NCI-H524 (cell line): ENCODE data around the gene ENOX2.
A peak's percentile ranks its signal among the peaks of the same experiment; 100 is the strongest.
"Not testable (repeated sequence)": the region's sequence is repeated elsewhere in the genome, so short reads cannot be mapped to it uniquely, and the experiment has no call there.

ENCODE experiments used
- DNase-seq, 2 experiments: peaks; one replicate each; lab custom pipeline; 2025; lab: John Stamatoyannopoulos, UW

Gene ENOX2

DNA sequence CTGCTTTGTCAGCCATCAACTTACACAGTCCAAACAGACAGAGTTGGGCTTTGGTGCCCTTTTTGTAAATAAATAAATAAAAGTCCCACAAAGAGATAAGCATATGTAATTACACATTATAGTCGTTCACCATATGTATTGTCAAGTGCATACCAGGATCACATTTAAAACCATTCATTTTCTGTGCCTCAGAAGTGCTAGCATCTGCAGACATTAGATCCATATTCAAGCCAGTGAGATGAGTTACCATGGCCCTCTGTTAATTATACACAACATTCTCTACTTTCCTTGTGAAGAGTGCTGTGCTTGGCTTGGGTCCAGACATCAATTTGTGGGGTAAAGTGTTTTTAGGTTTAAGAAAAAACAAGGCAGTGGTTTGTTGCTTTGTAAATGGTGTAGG, 76.8 kb downstream of the ENOX2 start:
- peak in 1 of 2 experiments; percentile 15 for DNase-seq

DNA sequence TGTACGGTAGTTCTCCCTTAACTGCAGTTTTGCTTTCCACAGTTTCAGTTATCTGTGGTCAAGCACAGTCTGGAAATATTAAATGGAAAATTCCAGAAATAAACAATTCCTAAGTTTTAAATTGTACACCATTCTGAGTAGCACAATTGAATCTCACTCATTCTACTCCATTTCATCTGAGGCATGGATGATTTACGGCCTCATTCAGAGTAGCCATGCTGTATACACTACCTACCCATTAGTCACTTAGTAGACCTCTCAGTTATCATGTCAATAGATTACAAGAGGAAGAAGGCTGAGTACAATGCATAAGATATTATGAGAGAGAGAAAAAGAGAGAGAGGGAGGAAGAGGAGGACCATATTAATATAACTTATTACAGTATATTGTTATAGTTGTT, 77.5 kb downstream of the ENOX2 start:
- no peak for DNase-seq

DNA sequence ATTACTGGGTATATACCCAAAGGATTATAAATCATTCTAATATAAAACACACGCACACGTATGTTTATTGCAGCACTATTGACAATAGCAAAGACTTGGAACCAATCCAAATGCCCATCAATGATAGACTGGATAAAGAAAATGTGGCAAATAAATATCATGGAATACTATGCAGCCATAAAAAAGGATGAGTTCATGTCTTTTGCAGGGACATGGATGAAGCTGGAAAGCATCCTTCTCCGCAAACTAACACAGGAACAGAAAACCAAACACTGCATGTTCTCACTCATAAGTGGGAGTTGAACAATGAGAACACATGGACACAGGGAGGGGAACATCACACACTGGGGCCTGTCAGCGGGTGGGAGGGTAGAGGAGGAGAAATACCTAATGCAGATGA, 83.6 kb downstream of the ENOX2 start:
- DNase-seq = not testable (repeated sequence)

DNA sequence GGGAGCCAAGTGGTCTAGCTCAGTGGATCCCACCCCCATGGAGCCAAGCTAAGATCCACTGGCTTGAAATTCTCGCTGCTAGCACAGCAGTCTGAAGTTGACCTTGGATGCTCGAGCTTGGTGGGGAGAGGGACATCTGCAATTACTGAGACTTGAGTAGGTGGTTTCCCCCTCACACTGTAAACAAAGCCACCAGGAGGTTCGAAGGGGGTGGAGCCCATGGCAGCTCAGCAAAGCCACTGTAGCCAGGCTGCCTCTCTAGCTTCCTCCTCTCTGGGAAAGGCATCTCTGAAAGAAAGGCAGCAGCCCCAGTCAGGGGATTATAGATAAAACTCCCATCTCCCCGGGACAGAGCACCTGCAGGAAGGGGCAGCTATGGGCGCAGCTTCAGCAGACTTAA, 89.1 kb downstream of the ENOX2 start:
- DNase-seq = not testable (repeated sequence)

DNA sequence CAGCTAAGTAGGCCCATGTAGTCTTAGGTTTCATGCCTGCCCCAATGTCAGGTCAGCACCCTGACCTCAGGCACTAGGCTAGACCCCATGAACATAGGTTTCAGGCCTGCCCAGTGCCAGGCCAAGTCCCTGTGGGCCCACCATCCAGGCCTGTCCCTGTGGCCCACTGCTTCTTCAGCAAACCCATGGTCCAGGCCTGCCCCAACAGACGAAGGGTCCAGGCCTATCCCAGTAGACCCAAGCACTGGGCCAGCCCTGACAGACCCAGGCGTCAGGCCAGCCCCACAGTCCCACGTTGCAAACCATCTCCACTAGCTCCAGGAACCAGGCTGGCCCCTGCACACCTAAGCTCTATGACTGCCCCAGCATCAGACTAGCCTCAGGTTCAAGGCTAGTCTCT, 92.4 kb downstream of the ENOX2 start:
- DNase-seq = no peak

DNA sequence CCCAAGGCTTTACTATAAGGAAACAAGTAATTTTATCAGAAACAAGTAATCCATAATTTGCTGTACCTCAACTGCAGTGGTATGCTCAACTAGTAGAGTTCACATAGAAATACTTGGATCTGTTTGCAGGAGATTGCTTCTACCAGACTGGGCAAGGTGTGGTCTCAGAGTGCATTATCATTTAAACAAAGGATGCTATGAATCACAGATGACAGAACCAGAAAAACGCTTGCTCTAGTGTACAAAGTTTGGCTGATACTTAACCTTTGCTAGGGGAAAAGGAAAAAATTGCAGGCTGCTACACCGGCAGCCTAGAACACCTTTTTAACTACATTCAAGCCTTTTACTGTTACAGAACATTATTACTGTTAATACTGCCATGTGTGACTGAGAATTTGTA, 97.1 kb downstream of the ENOX2 start:
- no peak for DNase-seq

DNA sequence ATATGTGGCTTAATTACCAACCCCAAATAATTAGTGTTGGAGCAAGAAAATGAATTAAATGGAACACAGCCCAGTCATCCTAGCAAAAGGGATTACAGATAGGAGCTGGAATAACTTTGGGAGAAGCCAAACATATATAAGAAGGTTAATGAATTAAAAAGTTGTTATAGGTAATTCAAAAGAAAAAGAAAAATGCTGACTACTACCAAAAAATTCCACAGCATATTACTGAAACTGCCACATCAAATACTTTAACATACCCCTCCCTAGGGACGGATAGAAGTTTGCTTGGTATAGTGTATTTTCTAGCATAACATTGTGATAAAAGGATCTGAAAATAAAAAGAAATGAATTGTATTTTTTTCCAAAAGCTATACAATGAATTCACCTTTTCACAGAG, 99.5 kb downstream of the ENOX2 start:
- no peak for DNase-seq

DNA sequence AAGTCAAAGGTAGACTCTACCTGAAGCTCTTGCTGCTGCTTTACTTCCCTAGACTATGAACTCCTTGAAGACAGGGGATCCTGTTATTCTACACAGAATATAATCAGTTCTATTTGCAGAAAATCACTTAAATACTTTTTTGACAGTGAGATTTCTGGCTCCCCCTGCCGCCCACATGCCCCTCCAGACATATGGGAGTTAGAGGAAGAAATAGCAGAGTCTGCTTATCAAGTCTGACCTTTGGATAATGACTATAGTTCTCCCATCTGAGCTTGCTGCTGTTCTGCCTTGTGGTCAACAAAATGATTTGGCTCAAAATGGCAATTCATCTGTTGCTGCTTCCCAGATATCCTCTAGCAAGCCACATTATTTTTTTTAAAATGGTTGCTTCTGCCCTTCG, 101.1 kb downstream of the ENOX2 start:
- no peak for DNase-seq

DNA sequence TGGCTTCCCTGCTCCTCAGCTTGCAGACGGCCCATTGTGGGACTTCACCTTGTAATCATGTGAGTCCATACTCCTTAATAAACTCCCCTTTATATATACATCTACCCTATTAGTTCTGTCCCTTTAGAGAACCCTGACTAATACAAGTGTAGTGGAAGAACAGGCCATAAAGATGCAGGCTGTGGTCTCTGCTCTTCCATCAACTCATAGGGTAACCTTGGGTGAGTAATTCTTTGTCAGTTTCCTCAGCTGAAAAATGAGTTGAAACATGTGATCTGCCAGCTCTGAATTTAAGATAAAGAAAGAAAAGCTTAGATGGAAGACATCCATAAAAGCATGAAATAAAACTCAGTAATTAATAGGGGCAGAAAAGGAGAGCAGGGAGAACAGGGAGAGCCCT, 103.6 kb downstream of the ENOX2 start:
- no peak for DNase-seq

DNA sequence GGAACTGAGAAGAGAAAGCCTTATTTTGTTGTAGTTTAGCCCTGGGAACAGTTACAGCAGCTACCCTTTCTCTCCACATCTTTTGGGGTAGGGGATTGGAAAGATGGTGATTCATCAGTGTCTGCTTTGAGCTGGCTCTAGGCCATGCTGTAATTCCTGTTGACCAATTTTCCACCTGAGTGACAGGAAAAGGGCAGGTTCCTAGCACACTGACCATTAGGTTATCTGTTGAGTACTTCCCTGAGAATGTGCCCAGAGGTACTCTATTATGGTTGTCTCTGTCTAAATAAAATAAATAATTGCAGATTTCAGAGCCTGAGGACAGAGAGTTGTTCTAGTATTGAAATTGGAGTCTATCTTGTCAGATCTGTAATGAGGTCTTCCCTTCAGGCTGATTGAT, 109.0 kb downstream of the ENOX2 start:
- DNase-seq = no peak

DNA sequence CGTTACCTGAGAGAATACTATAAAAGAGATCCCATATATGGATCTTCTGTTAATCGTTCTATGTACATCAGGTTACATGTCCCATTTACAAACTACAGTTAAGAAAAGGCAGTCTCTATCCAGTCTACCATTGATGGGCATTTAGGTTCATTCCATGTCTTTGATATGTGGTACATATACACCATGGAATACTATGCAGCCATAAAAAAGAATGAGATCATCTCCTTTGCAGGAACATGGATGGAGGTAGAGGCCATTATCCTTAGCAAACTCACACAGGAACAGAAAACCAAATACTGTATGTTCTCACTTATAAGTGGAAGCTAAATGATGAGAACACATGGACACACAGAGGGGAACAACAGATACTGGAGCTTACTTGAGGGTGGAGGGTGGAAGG, 111.1 kb downstream of the ENOX2 start:
- DNase-seq = not testable (repeated sequence)

DNA sequence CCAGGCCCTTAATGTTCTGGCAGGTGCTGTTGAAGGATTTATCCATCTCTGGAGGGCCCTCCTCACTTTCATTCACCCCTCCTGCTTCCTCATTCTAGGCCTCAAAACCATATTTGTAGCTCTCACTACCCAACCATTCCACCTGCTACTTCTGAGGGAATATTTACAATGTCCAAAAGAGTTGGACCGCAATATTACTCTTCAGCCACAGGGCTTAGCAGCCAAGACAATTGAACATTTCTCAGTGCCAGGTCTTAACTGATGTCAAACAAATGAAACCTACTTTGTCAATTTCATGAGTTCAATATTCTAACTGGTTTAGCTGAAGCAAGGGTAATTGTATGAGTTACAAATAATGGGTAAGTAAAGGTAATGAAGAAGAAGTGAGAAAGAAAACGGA, 113.2 kb downstream of the ENOX2 start:
- peak; percentile 59 to 83 for DNase-seq

DNA sequence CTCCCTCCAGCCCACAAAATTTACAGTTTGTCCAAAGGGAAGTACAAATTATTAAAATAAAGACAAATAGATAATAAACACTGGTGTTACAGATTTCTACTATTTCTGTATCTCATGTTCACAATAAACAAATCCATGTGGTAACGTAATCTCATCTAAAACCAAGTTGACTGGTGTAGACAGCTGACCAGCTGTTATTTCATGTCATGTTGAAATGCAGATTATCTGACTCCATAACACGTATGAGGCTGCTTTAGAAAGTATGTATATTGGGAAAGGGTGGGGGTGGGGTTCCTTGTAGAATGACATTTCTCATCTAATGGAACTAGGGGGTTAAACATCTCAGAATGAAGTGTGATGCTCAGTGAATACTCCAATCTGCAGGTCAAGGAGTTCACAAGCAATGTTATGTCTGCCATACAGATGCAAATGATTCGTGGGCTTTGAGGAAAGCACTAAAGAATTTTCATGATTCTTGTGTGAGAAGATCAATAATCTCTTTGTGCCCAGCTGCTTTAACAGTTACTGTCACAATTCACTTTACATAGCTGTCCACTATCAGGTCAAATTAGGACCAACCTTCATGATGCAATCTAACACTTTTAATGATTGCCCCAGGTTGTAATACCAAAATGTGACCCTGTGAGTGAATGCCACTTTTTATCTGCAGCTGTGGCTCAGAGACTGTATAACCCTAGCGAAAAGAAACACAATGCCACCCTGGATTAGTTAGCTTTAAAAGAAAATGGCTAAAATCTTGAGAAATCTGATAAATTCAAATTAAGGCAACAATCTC, 114.0 kb downstream of the ENOX2 start:
- DNase-seq = peak; percentile 26 to 76

DNA sequence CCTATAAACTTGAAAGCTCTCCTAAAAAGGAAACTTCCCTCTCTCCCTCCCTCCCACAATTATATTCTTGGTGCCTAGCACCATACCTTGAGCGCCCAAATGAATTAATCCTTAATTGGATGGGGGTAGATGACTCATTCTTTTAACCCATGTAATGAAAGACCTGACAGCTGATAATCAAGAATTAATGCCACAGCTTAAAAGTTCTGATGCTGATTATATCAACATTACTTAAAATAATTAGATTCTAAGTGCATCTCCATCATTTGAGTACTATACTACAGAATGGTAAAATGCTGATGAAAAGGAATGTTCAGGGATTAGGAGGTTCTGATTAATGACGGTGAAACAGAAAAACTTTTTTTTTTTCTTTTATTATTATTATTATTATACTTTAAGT, 117.0 kb downstream of the ENOX2 start:
- peak in 1 of 2 experiments; percentile 49 for DNase-seq

DNA sequence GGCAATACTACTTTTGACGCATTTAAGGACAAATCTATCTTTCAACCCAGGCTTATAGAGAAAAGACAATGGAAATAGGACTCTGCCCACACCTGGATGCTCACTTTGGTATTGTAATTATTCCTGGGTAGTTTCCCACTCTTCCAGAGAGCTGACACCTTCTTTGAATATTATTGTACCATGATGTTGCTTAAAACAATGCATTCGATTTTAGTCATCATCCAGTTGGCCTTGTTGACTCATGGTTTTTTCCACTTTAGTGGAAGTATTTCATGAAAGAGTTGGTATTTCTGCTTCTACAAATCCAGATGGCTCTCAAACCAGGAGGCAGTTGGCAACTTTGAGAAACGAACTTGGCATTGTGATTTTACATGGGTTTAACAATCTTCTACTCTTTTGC, 124.2 kb downstream of the ENOX2 start:
- DNase-seq = no peak

DNA sequence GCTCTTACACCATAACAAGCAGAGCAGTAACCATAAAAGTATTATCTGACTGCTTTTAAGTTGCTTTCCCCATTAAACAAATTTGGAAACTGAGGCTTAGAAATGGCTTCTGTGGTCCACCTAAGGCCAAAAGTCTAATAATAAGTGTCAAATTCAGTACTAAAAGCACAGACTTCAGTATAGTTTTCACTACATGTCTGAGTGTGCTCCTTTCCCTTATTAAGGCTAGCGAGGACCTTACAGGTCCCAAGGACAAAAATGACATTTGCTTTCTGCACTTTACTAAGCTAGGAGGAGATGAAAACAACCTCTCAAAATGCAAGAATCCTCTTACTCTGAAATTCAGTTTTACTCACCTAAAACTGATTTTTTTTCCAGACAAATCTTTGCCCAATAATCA, 127.2 kb downstream of the ENOX2 start:
- DNase-seq = no peak

DNA sequence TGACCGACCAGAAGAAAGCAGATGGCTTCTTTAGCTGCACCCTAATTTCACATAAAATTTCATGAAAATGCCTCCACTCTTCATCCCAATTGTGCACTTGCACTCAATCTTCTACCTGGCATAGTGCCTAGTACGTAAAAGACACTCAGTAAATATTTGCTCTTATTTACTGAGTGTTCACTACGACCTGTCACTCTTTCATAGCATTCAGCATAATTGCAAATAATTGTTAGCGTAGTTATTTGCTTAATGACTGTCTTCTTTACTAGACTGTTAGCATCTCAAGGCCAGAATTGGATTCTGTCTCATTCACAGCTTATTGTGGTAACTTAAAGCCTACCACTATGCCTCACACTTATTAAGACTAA, 130.2 kb downstream of the ENOX2 start:
- DNase-seq = no peak

DNA sequence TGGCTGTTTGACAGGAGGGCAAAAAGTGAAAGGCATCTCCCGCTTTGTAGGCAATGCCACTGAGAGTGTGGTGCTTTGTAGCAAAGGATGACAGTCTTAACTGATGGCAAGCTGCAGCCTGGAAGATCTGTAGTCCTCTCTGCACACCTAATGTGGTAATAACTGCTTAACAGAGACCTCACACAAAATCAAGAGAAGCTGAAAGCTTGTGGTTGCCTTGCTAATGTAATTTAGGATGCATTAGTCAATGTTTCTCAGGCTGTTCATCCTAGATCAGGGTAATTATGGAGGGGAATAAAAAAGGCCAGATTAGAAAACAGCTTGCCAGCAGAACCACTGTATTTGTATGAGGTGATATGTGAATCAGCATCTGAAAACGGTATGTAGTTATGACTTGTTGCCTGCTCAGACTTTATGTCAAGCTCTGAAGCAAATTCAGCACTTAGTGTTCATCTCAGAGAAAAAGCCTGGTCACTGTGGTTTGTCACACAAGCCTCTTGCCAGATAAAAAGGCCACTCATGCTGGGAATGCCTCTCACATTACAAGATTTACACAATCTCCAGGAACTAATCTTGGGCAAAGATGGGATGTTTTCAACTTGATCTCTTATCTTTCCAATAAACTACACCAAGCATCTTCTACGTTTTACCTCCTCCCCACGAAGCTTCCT, 130.8 kb downstream of the ENOX2 start:
- peak in 1 of 2 experiments; percentile 25 for DNase-seq

DNA sequence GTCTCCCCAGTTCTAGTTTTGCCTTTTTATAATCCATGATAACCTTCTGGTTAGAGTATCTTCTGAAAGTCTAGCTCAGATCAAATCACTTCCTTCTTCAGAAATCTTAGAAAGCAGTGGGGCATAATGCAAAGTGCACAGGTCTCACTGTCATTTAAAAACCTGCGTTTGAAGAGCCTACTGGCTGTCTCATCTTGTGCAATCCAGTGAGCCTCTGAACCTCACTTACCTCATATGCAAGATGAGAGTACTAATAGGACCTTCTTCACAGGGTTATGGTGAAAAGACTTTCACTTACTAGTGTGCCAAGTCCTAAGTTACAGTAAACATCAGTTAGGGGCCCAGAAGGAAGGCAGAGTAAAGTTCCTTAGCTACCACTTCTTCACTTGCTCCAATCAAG, 131.4 kb downstream of the ENOX2 start:
- DNase-seq = no peak

DNA sequence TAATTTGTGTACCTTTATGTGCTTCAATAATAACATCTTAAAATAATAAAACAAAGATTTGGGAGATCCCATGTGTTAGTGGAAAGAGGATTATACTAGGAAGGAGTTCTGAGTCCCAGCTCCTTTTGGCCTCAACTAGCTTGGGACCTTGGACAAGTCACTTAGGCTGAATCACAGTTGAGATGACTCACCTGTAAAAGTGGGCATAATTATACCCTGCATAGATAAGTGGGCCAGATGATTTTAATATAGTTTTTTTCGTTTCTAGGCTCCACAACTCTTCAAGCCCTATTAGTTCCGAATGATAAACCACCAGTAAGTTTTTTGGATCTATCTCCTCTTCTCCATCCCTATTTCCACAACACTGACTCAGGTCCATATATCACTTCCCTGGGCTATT, 131.8 kb downstream of the ENOX2 start:
- no peak for DNase-seq

DNA sequence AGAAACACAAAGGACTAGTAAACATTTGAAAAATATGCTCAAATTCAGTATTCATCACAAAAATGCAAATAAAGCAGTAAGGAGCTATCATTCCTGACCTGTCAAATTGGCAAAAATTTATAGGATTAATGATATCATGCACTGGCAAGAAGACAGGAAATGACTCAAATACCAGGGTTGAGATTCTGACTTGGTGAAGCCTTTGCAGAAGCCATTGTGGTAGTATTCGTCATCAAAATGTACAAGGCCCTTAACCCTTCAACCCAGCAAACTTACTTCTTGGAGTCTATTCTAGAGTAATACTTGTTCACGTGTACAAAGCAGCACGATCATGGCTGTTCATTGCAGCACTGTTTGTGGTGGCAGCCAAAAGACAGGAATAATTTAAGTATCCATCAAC, 132.4 kb downstream of the ENOX2 start:
- DNase-seq = no peak

DNA sequence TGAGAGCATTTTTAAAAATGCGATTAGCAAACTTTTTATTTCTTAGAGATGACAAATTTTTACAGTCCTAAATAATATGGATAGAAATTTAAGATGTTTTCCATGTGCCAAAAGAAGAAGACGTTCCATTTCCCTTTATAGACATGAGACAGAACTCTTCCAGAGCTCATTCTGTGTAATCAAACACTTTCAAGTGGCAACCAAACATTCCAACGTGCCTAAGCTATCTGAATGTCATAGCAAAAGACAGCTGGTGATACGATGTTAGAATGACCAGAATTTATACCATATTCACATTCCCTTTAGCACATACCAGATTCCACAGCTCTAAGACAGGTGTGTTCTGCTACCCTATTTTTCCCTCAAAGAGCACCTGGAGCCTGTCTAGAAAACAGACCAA, 133.2 kb downstream of the ENOX2 start:
- DNase-seq = no peak

DNA sequence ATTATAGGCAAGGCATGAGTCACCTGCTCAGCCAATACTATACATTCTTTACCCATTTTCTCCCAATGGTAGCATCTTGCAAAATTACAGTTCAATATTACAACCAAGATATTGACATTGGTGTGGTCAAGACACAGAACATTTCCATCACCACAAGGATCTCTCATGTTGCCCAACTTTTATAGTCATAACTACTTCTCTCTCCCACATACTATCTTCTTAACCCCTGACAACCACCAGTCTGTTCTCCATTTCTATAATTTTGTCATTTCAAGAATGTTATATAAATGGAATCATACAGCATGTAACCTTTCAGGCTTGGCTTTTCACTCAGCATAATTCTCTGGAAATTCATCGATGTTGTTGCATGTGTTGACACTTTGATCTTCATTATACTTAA, 144.9 kb downstream of the ENOX2 start:
- no peak for DNase-seq

DNA sequence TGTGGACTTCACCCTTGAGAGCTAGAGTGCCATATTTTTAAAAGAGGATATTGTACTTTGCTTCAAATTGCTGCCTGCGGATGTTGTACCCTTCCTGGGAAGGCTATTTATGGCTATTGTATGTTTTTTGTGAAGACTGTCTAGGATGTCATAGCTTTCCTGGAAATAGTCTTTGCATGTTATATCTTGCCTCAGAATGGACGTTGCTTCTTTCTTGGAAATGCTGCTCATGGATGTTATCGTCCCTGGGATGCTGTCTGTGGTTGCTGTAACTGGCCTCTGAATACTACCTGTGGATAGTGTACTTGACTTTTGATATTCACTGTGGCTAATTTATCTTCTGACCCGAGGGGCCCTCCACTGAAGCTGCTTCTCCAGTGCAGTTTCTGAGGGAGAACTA, 146.8 kb downstream of the ENOX2 start:
- DNase-seq = no peak
